Measurements from ENCODE around the gene POLR2L.

The POLR2L gene

DNA sequence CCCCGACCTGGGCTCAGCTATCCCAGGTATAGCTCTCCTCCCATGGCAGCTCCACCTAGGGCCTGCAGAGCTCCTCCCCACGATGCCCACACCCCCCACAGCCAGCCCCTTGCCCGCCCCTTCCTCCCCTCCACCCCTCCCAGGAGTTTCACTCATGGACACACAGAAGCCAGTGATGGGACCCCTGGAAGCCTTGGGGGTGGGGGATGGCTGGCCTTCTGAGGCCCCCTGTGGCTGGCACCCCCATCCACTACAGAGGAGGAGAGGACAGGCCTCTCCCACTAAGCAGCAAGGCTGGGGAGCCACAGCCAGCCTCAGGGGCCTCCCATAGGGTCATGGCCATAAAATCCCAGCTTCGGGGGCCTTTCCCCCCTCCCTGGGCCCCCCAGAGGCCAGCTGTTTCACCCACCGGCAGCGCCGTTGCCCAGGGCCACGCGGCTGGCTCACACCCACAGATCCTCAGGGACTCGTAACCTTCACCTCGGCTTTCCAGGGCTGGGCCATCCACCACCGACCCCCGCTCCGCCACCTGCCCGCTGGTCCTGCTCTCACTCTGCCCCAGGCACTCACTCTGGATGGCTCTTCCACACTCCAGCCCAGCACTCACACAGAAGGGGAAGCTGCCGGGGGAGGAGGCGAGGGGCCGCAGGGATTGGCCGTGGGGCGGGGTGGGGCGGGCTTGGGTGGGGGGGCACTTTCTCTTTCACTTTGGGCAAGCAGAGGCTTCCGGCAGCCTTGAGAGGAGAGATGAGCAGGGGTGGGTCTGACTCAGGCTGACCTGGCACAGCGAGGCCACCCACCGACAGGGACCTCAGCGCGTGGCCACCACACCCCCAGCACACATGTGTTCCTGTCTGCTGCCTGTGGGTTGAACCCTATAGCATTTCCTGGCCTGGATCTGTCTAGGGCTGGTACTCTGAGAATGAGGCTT, 46.4 kb downstream of the POLR2L start:
- TF ChIP-seq, protein P1, sequence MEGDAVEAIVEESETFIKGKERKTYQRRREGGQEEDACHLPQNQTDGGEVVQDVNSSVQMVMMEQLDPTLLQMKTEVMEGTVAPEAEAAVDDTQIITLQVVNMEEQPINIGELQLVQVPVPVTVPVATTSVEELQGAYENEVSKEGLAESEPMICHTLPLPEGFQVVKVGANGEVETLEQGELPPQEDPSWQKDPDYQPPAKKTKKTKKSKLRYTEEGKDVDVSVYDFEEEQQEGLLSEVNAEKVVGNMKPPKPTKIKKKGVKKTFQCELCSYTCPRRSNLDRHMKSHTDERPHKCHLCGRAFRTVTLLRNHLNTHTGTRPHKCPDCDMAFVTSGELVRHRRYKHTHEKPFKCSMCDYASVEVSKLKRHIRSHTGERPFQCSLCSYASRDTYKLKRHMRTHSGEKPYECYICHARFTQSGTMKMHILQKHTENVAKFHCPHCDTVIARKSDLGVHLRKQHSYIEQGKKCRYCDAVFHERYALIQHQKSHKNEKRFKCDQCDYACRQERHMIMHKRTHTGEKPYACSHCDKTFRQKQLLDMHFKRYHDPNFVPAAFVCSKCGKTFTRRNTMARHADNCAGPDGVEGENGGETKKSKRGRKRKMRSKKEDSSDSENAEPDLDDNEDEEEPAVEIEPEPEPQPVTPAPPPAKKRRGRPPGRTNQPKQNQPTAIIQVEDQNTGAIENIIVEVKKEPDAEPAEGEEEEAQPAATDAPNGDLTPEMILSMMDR (IDR thresholded peaks at IDR 0.05), result no peak
- Histone ChIP-seq H3K27ac (peak overlapping the region; percentile 66 to 86), H3K4me3 (peak overlapping the region; percentile 87)
- DNase-seq (ENCODE audit: low spot score), result peak; percentile 92

DNA sequence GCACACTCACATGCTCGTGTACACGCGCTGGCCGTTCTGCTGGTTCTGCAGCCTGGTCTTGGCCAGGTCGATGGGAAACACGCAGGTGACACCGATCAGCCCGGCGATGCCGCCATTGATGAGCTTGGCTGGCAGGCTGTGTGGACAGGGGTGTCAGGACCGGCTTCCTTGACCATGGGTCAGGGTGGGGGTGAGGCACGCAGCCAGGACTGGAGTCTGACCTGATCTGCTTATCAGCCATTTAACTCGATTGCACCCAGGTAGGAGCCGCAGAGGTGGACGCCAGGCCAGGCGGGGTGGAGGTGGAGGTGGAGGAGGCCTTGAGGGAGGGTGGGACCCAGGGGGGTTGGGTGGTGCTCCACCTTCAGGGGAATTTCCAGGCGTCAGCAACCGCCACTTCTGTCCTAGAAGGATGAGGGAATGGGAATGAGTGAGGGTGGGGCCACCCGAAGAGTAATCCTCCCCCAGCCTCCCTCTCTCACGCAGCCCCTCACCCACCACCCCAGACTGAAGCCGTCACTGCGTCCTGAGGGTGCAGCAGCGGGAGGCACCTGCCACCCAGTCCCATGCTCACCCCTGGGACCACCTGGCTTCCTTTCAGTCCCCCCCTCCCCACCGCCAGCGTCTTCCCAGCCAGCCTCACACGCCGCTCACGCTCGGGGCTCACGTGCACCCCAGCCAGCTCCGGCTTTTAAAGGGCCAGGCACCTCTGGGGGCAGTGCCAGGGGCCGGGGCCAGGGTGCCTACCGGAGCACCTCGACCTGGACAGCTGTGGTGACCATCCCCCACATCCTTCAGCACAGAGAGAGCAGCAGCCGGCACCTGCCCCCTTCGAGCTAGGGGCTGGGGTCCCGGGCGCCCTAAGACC, 47.3 kb downstream of the POLR2L start:
- DNase-seq (ENCODE audit: low spot score), result no peak
- TF ChIP-seq, protein P1 (IDR thresholded peaks at IDR 0.05), result no peak
- H3K4me3 ChIP-seq, result peak overlapping the region; percentile 87
- peak overlapping the region in 1 of 2 donors; percentile 86 for H3K27ac ChIP-seq

DNA sequence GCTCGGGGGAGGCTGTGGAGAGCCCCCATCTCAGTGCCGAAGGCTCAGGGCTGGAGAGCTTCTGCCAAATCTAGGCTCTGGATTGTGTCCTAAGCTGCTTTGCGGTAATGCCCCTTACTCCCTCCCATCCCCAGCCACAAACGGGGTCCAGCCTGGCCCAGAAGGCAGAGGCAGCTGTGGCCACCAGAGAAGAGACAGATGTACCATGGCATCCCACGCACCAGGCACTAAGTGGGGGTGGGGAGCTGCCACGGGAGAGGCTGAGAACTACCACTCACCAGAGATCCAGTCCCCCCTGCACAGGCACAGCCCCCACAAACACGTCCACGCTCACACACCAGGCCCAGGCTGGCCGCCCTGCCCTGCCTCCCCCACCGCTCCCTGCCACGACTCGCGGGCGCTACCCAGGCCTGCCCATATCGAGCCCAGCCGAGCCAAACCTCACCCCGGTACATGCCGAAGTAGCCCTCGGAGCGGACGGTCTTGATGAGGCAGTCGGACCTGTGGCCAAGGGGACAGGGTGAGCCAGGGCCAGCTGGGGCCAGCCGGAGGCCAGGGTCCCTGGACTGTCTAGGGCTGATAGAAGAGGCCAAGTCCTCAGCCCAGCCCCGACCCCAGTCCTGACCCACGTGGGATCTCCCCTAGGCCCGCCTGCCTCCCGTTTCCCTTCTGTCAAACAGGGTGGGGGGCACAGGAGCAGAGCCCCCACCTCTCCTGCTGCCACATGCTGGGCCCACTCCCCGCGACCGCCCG, 48.1 kb downstream of the POLR2L start:
- H3K27ac ChIP-seq, result no peak overlapping the region
- TF ChIP-seq, protein P1 (IDR thresholded peaks at IDR 0.05), result no peak
- no peak overlapping the region for H3K4me3 ChIP-seq
- DNase-seq (ENCODE audit: low spot score), result no peak

DNA sequence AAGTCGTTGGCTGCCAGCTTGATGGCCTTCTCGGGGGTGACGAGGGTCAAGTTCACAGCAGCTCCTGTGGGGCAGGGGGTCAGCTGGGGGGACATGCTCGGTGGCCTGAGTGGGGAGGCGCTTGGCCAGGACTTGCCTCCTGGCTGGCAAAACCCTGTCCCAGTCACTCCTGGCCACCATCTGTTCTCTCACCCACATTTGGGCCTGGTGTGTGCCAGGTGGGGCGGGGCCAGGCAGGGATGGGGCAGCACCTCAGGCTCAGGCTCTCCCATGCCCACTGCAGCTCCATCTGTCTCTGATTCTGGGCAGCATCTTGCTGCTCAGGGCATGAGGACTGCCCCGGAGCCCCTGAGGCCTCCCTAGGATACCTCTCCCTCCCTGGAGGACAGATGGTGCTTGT, 48.8 kb downstream of the POLR2L start:
- DNase-seq (ENCODE audit: low spot score), result no peak
- TF ChIP-seq, protein P1 (IDR thresholded peaks at IDR 0.05), result no peak
- H3K27ac ChIP-seq, result no peak overlapping the region
- no peak overlapping the region for H3K4me3 ChIP-seq

DNA sequence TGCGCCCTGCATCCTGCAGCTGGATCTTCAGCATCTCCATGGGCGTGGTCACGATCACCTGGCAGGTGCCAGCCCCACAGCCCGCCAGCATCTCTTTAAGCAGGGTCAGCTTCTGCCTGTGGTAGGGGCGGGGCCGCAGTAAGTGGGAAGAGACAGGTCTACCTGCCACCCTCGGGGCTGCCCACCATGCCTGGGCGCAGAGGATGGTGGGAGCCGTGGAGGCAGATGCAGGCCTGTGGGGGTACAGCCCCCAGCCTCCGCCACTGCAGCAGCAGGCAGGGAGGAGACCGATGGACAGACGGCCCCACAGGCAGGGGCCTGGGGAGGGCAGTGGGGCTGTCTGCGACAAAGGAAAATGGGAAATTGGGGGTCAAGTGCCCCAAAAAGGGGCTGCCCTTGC, 49.5 kb downstream of the POLR2L start:
- Histone ChIP-seq H3K27ac (no peak overlapping the region), H3K4me3 (no peak overlapping the region)
- no peak for DNase-seq (ENCODE audit: low spot score)
- TF ChIP-seq, protein P1 (IDR thresholded peaks at IDR 0.05), result no peak

DNA sequence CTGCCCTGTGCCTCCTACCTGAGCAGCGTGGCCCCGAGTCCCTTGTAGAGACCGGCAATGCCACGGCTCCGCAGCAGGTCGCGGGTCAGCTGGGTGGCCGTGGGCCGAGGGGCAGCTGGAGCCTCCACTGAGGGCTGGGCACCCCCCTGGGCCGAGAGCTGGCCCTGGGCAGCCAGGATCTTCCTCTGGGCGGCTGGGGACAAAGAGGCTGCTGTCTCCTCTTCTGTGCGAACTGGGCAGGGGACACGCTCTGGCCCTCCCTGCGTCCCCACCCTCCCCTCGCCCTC, 49.9 kb downstream of the POLR2L start:
- Histone ChIP-seq H3K27ac (no peak overlapping the region), H3K4me3 (no peak overlapping the region)
- no peak for DNase-seq (ENCODE audit: low spot score)
- TF ChIP-seq, protein P1 (IDR thresholded peaks at IDR 0.05), result no peak
